Thoracic aorta (tissue), 2 donors: ENCODE data around the gene LHPP. TPM values are rescaled to one million over a fixed set of nuclear protein-coding genes. Genes with fewer than 3 reads are reported as not detected.

Experiments used
- ATAC-seq: fragments of 150-250 bp; one replicate; pipeline ENCODE4 v1.8.0; 2017; ENCODE audit warnings: low read depth; ENCODE audit not compliant: insufficient number of reproducible peaks, low FRiP score
- DNase-seq: peaks from one replicate; pipeline ENCODE4 v3.0.0-alpha.2; 2020; ENCODE audit warnings: low spot score
- H3K27ac ChIP-seq, 2 donors: fragments of 200-600 bp; sonication (generic); 1 replicate in 1 of 2; 2 replicates in 1 of 2; pipeline ENCODE4 v1.5.1; 2016; ENCODE audit warnings: mild to moderate bottlenecking in 2 of 2, moderate library complexity in 2 of 2
- H3K27me3 ChIP-seq: fragments of 200-600 bp; sonication (generic); replicated peaks from 2 replicates; pipeline ENCODE4 v1.6.0; 2016; ENCODE audit warnings: mild to moderate bottlenecking; ENCODE audit not compliant: insufficient read depth
- H3K36me3 ChIP-seq: fragments of 200-600 bp; sonication (generic); one replicate; pipeline ENCODE4 v1.5.1; 2016
- H3K4me1 ChIP-seq, 2 donors: fragments of 200-600 bp; sonication (generic); 1 replicate in 1 of 2; 2 replicates in 1 of 2; pipeline versions ENCODE4 v1.5.1 to v1.6.0; 2016; ENCODE audit warnings: low read depth in 2 of 2, mild to moderate bottlenecking in 1 of 2; ENCODE audit not compliant: control insufficient read depth in 1 of 2
- H3K4me3 ChIP-seq: fragments of 200-600 bp; sonication (generic); 2 replicates; pipeline ENCODE4 v1.5.1; 2016; ENCODE audit warnings: mild to moderate bottlenecking
- H3K9me3 ChIP-seq: fragments of 200-600 bp; sonication (generic); 2 replicates; pipeline ENCODE4 v1.5.1; 2016
- CTCF ChIP-seq: fragments of 200-600 bp; sonication (generic); IDR thresholded peaks from one replicate; pipeline ENCODE4 v1.5.1; 2019; ENCODE audit warnings: antibody characterized with exemption
- total RNA-seq, 2 donors: library from RNA; depleted of rRNA; stranded (reverse); fragments of >200 nt; gene quantifications; one replicate each; pipeline versions ENCODE4 v1.1.0 to v1.2.3, GENCODE V29; 2016

Gene LHPP
- total RNA-seq, 2 donors from 2014 or later, result 7.2 to 24.1 TPM

GRCh38 chr10:124616040-124616835 lies 154.6 kb downstream of the LHPP start:
- no peaks in the 10 kb centered on the region for H3K27me3 ChIP-seq
- no peaks in the 10 kb centered on the region for H3K9me3 ChIP-seq
- H3K27ac ChIP-seq, result no peak overlapping the region
- no peak for DNase-seq
- TF ChIP-seq CTCF, result no peak
- no peak overlapping the region for H3K4me3 ChIP-seq
- no peak for ATAC-seq
- peaks cover 3 to 8% of the 10 kb centered on the region in 2 donors for H3K4me1 ChIP-seq
- H3K36me3 ChIP-seq, result no peaks in the 10 kb centered on the region

DNA sequence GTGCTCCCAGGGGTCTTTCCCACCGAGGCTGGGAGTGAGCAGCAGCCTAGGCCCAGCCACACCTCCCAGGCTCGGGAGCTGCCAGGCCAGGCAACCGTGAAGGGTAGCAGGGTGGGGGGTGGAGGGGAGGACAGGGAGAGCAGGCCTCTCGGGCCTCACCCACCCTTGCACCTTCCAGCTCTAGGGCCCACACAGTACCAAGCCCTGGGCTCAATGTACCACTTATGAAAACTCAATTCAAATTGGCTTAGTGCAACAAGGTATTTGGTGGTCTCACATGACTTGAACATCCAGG lies 155.2 kb downstream of the LHPP start:
- H3K36me3 ChIP-seq, result no peaks in the 10 kb centered on the region
- no peaks in the 10 kb centered on the region for H3K27me3 ChIP-seq
- H3K4me3 ChIP-seq, result no peak overlapping the region
- TF ChIP-seq CTCF, result no peak
- ATAC-seq, result no peak
- H3K27ac ChIP-seq, result no peak overlapping the region
- DNase-seq, result no peak
- peaks cover 8 to 13% of the 10 kb centered on the region in 2 donors for H3K4me1 ChIP-seq
- no peaks in the 10 kb centered on the region for H3K9me3 ChIP-seq

DNA sequence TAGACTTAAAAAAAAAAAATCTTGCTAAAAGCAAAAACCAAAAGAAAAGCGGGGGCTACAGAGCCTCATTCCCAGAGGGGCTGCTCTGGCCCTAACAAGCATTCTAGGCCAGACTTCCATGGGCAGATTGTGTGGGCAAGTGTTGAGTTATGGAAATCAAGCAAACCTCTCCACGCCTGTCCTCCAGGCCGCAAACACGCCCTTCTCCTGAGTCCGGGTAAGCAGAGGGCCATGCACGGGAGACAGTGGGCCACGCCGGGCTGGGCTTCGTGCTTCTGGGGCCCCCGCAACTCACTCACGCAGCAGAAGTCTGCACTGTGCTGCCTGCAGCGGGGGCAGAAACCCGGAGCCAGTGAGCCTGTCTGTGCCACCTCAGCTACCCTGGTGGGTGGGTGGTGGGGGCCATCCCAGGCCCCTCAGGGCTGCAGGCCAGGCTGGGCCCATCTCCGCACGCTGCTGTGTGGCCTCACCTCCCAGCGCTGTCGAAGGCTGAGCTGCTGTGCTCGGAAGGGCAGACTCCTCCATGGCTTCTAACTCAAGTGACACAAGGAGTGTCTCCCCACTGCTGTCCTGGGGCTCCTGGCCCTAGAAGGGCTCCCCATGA lies 156.9 kb downstream of the LHPP start:
- no peak for ATAC-seq
- no peak overlapping the region for H3K27ac ChIP-seq

GRCh38 chr10:124619195-124619594 lies 157.6 kb downstream of the LHPP start:
- H3K4me1 ChIP-seq, result peaks cover 9 to 14% of the 10 kb centered on the region in 2 donors
- H3K27ac ChIP-seq, result no peak overlapping the region
- H3K27me3 ChIP-seq, result no peaks in the 10 kb centered on the region
- DNase-seq (no peak), ATAC-seq (no peak)
- no peaks in the 10 kb centered on the region for H3K9me3 ChIP-seq
- no peaks in the 10 kb centered on the region for H3K36me3 ChIP-seq
- TF ChIP-seq CTCF, result no peak
- H3K4me3 ChIP-seq, result no peak overlapping the region

More for the DNA sequence above, 156.9 kb downstream of the LHPP start:
- DNase-seq, result no peak
- Histone ChIP-seq H3K36me3 (no peaks in the 10 kb centered on the region), H3K4me1 (peaks cover 9 to 14% of the 10 kb centered on the region in 2 donors), H3K4me3 (no peak overlapping the region), H3K9me3 (no peaks in the 10 kb centered on the region), H3K27me3 (no peaks in the 10 kb centered on the region)
- TF ChIP-seq CTCF, result no peak

GRCh38 chr10:124619802-124620490 lies 158.3 kb downstream of the LHPP start:
- H3K27me3 ChIP-seq, result no peaks in the 10 kb centered on the region

More at GRCh38 chr10:124619802-124620490, 158.3 kb downstream of the LHPP start:
- no peak for TF ChIP-seq CTCF
- DNase-seq (no peak), ATAC-seq (no peak)
- Histone ChIP-seq H3K27ac (no peak overlapping the region), H3K36me3 (no peaks in the 10 kb centered on the region), H3K9me3 (no peaks in the 10 kb centered on the region), H3K4me3 (no peak overlapping the region), H3K4me1 (peaks cover 9 to 14% of the 10 kb centered on the region in 2 donors)
